ENCODE data around the gene GPER1. TPM values are rescaled to one million over a fixed set of nuclear protein-coding genes. Genes with fewer than 3 reads are reported as not detected.

The GPER1 gene
- total RNA-seq, 1 experiment from 2014 or later, result 0.28 TPM

DNA sequence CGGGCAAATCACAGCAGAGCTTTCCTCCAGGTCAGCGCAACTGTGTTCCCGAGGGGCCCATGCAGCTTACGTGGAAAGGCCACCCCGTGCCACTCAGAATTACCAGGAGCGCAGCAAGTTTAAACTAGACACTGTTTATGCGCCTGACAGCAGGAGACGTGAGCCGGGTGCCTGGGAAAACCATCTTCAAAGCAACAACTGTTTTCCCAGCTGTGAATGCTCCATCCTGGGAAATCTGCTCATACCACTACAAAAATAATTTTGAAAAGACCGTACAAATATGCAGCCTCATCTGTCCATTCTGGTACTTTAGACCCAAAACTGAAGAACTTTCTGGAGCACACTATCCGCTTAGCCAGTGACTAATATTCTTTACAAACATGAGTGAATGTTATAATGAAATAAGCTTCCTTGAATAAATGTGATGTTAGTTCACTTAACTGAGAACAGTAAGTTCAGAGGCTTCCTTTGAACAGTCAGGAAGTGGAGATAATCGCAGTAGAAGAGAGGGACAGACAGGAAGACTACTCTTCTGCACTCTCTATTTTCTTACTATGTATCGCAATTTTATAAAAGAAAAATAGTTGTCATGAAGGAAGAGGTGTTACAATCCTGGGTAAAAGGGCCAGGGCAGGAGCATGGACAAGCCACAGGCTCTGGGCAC lies 16.7 kb downstream of the GPER1 start:
- ChIA-PET CTCF (interaction anchor here (0.7 to 1.9 kb wide), 2 partner anchors 18 to 39 kb away, joined by 3 to 4 read pairs; no protein-coding TSS in a partner anchor), POLR2A (interaction anchor here (0.8 kb wide), 1 partner anchor 32 kb away, joined by 3 read pairs; no protein-coding TSS in a partner anchor)
- Mint-ChIP-seq H3K36me3 (ENCODE audit: insufficient read depth, unreplicated experiment) (peaks cover 17% of the 10 kb centered on the region), H3K4me3 (ENCODE audit: unreplicated experiment) (no peak overlapping the region), H3K9me3 (ENCODE audit: unreplicated experiment) (no peaks in the 10 kb centered on the region), H3K27me3 (ENCODE audit: insufficient read depth, unreplicated experiment) (no peaks in the 10 kb centered on the region), H3K27ac (ENCODE audit: low read depth, unreplicated experiment) (no peak overlapping the region), H3K4me1 (ENCODE audit: insufficient read depth, unreplicated experiment) (no peaks in the 10 kb centered on the region)
- no peak for DNase-seq (ENCODE audit: unreplicated experiment)
- TF ChIP-seq, protein P1, sequence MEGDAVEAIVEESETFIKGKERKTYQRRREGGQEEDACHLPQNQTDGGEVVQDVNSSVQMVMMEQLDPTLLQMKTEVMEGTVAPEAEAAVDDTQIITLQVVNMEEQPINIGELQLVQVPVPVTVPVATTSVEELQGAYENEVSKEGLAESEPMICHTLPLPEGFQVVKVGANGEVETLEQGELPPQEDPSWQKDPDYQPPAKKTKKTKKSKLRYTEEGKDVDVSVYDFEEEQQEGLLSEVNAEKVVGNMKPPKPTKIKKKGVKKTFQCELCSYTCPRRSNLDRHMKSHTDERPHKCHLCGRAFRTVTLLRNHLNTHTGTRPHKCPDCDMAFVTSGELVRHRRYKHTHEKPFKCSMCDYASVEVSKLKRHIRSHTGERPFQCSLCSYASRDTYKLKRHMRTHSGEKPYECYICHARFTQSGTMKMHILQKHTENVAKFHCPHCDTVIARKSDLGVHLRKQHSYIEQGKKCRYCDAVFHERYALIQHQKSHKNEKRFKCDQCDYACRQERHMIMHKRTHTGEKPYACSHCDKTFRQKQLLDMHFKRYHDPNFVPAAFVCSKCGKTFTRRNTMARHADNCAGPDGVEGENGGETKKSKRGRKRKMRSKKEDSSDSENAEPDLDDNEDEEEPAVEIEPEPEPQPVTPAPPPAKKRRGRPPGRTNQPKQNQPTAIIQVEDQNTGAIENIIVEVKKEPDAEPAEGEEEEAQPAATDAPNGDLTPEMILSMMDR (IDR thresholded peaks at IDR 0.05; ENCODE audit: unreplicated experiment), result no peak
- intact Hi-C loops (cut with micrococcal nuclease), result no loop called here
- BruUV-seq (replicated peaks), result no TSS peak

DNA sequence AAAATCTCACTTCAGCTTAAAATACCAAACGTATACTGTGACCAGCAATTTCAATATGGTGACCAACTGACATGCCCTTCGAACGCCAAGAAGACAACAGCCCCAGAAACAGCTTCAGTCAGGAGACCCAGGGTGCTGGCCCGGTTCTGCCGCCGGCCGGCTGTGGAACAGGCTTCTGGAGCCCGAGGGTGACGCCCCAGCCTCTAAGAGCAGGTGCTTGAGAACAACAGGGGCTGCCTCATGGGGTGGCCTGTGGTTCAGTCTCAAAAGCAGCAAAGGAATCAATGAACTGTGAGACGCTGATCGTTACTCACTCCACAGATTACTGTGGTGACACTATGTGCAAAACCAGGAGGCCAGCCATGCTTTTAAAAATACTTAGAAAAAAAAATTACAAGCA lies 17.3 kb downstream of the GPER1 start:
- ChIA-PET POLR2A (interaction anchor here (0.8 kb wide), 1 partner anchor 32 kb away, joined by 3 read pairs; no protein-coding TSS in a partner anchor), CTCF (interaction anchor here (1.9 kb wide), 1 partner anchor 19 kb away, joined by 4 read pairs; no protein-coding TSS in a partner anchor)
- H3K4me3 Mint-ChIP-seq (ENCODE audit: unreplicated experiment), result no peak overlapping the region
- TF ChIP-seq, protein P1 (IDR thresholded peaks at IDR 0.05; ENCODE audit: unreplicated experiment), result no peak
- H3K4me1 Mint-ChIP-seq (ENCODE audit: insufficient read depth, unreplicated experiment), result no peaks in the 10 kb centered on the region
- H3K9me3 Mint-ChIP-seq (ENCODE audit: unreplicated experiment), result no peaks in the 10 kb centered on the region
- H3K36me3 Mint-ChIP-seq (ENCODE audit: insufficient read depth, unreplicated experiment), result peaks cover 17% of the 10 kb centered on the region
- no TSS peak for BruUV-seq (replicated peaks)
- H3K27ac Mint-ChIP-seq (ENCODE audit: low read depth, unreplicated experiment), result no peak overlapping the region
- no peak for DNase-seq (ENCODE audit: unreplicated experiment)
- H3K27me3 Mint-ChIP-seq (ENCODE audit: insufficient read depth, unreplicated experiment), result no peaks in the 10 kb centered on the region
- intact Hi-C loops (cut with micrococcal nuclease), result no loop called here

DNA sequence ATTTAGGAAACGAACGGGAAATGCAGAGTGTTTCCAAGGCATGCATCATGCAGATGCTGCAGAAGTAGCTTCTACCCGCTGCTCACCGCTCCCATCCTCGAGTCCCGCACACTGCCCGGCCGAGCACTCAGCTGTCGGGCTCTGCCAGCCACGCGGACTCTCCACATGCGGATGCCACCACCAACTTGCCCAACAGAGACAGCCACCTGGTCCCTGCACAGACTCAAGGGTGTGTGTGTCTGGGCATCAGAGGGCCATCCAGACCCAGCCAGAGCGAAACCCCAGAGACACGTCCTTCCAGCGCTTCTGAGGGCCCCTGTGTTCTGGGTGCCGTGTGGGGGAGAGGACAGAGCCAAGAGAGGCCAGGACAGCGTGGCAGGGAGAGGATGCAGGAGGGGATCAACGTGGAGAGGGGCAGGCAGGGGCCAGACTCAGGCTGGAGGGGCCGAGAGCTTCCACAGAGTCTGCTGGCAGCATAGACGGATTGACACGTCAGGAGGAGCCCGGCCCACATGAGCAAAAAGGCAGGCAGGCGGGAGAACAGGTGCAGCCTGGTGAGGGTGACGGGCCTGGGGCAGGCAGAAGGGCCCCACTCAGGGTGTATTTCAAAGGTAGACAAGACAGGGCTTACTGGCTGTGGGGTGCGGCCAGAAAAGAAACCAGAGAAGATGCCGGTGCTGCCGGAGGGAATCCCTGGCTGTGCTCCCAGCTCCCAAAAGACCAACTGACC lies 18.3 kb downstream of the GPER1 start:
- no peaks in the 10 kb centered on the region for H3K4me1 Mint-ChIP-seq (ENCODE audit: insufficient read depth, unreplicated experiment)
- H3K27me3 Mint-ChIP-seq (ENCODE audit: insufficient read depth, unreplicated experiment), result no peaks in the 10 kb centered on the region
- ChIA-PET CTCF (interaction anchor here (1.0 to 1.2 kb wide), 3 partner anchors 10 to 41 kb away, joined by 3 to 5 read pairs (median 4); no protein-coding TSS in a partner anchor), POLR2A (interaction anchor here (0.6 to 1.3 kb wide), 2 partner anchors 17 to 244 kb away, joined by 3 to 4 read pairs; no protein-coding TSS in a partner anchor)
- BruUV-seq (replicated peaks), result no TSS peak
- no peak for DNase-seq (ENCODE audit: unreplicated experiment)
- TF ChIP-seq, protein P1 (IDR thresholded peaks at IDR 0.05; ENCODE audit: unreplicated experiment), result no peak
- H3K9me3 Mint-ChIP-seq (ENCODE audit: unreplicated experiment), result no peaks in the 10 kb centered on the region
- no peak overlapping the region for H3K27ac Mint-ChIP-seq (ENCODE audit: low read depth, unreplicated experiment)
- intact Hi-C loops (cut with micrococcal nuclease), result no loop called here
- no peak overlapping the region for H3K4me3 Mint-ChIP-seq (ENCODE audit: unreplicated experiment)
- peaks cover 17% of the 10 kb centered on the region for H3K36me3 Mint-ChIP-seq (ENCODE audit: insufficient read depth, unreplicated experiment)

DNA sequence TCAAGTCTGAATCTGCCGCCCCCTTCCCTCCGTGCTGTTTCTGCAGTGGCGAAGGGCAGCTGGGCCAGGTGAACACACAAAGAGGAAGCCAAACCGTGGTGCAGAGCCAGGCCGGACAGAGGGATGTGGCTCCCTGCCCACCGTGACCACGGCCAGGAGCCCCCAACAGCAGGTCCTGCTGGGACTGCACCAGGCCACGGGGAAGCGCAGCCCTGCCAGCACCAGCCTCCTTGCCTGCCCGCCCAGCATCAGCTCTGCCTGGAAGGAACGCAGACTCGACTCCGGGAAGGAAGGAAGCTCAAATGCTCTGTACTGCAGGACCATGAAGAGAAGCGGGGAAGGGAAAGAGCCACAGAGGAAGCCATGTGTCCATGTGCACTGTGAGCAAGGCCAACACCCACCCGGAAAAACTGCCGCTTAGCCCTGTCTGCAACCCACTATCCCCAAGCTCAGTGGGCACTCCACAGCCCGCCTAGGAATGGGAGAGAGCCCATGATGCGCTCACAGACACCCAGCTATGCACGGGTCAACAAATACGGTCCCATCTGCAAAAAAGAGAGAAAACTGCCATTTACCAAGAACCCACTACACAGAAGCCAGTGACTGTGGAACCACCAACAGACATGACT lies 19.0 kb downstream of the GPER1 start:
- TF ChIP-seq, protein P1 (IDR thresholded peaks at IDR 0.05; ENCODE audit: unreplicated experiment), result no peak
- H3K36me3 Mint-ChIP-seq (ENCODE audit: insufficient read depth, unreplicated experiment), result peaks cover 17% of the 10 kb centered on the region
- DNase-seq (ENCODE audit: unreplicated experiment), result no peak
- BruUV-seq (replicated peaks), result no TSS peak
- POLR2A ChIA-PET, result interaction anchor here (1.3 kb wide), 1 partner anchor 18 kb away, joined by 3 read pairs; no protein-coding TSS in a partner anchor
- no peaks in the 10 kb centered on the region for H3K4me1 Mint-ChIP-seq (ENCODE audit: insufficient read depth, unreplicated experiment)
- H3K27ac Mint-ChIP-seq (ENCODE audit: low read depth, unreplicated experiment), result no peak overlapping the region
- H3K4me3 Mint-ChIP-seq (ENCODE audit: unreplicated experiment), result no peak overlapping the region
- no peaks in the 10 kb centered on the region for H3K27me3 Mint-ChIP-seq (ENCODE audit: insufficient read depth, unreplicated experiment)
- intact Hi-C loops (cut with micrococcal nuclease), result no loop called here
- CTCF ChIA-PET, result interaction anchor here (1.0 to 1.2 kb wide), 3 partner anchors 9 to 41 kb away, joined by 3 to 5 read pairs (median 4); no protein-coding TSS in a partner anchor
- H3K9me3 Mint-ChIP-seq (ENCODE audit: unreplicated experiment), result no peaks in the 10 kb centered on the region

All from MCF 10A (cell line).